Left ventricle myocardium inferior (tissue), 1 donor: Measurements from ENCODE around the gene ZBED3. TPM values are rescaled to one million over a fixed set of nuclear protein-coding genes. Genes with fewer than 3 reads are reported as not detected.
"Not testable (repeated sequence)": the region's sequence is repeated elsewhere in the genome, so short reads cannot be mapped to it uniquely, and the experiment has no call there.

Experiments
- DNase-seq: peaks from one replicate; pipeline ENCODE4 v3.0.0-alpha.2; 2020
- H3K27ac ChIP-seq: fragments of 200-600 bp; replicated peaks from 2 replicates; pipeline ENCODE4 v1.8.0; 2021
- H3K27me3 ChIP-seq: fragments of 200-600 bp; 2 replicates; pipeline ENCODE4 v1.8.0; 2021; ENCODE audit warnings: low read depth
- H3K36me3 ChIP-seq: fragments of 200-600 bp; 2 replicates; pipeline ENCODE4 v1.8.0; 2021
- H3K4me1 ChIP-seq: fragments of 200-600 bp; 2 replicates; pipeline ENCODE4 v1.8.0; 2021
- H3K4me3 ChIP-seq: fragments of 200-600 bp; 2 replicates; pipeline ENCODE4 v1.8.0; 2021; ENCODE audit warnings: mild to moderate bottlenecking, moderate library complexity
- H3K9me3 ChIP-seq: fragments of 200-600 bp; replicated peaks from 2 replicates; pipeline ENCODE4 v1.8.0; 2021
- CTCF ChIP-seq: fragments of 200-600 bp; IDR thresholded peaks from 2 replicates; pipeline ENCODE4 v1.8.0; 2021; ENCODE audit warnings: antibody characterized with exemption, mild to moderate bottlenecking, borderline replicate concordance
- intact Hi-C: fragments of 100-400 bp; cut with micrococcal nuclease; formaldehyde crosslinking; loops from one replicate; pipeline ENCODE4 v1.11.0; 2022
- total RNA-seq: library from RNA; stranded (reverse); fragmentation: NEBNext Ultra II Directional; extraction: Animal tissue kit (Norgen Biotek cat#: 25700); gene quantifications from one replicate; pipeline ENCODE4 v1.2.1, GENCODE V29; 2021
- donor health status: DM: no; HTN: yes; CAD: no; lungs with severe emphysema.

The ZBED3 gene
- total RNA-seq, 1 donor from 2014 or later = 7.8 TPM

- intact Hi-C loops = no loop called here
- Histone ChIP-seq H3K36me3 (no peaks in the 10 kb centered on the region), H3K9me3 (no peaks in the 10 kb centered on the region), H3K27me3 (no peaks in the 10 kb centered on the region), H3K27ac (peak overlapping the region; percentile 91), H3K4me1 (peaks cover 32% of the 10 kb centered on the region), H3K4me3 (peak overlapping the region; percentile 85)
- DNase-seq = peak; percentile 18
- TF ChIP-seq CTCF = no peak
Measured at GRCh38 chr5:77086368-77086688, 757 bp downstream of the ZBED3 start.

GRCh38 chr5:77083088-77083487 is 4.0 kb downstream of the ZBED3 start:
- H3K4me1 ChIP-seq = peaks cover 32% of the 10 kb centered on the region
- no peaks in the 10 kb centered on the region for H3K27me3 ChIP-seq
- intact Hi-C loops = no loop called here
- H3K9me3 ChIP-seq = no peaks in the 10 kb centered on the region
- no peaks in the 10 kb centered on the region for H3K36me3 ChIP-seq
- H3K4me3 ChIP-seq = no peak overlapping the region
- H3K27ac ChIP-seq = no peak overlapping the region
- DNase-seq = no peak
- no peak for TF ChIP-seq CTCF

- Histone ChIP-seq H3K4me1 (peaks cover 32% of the 10 kb centered on the region), H3K27me3 (no peaks in the 10 kb centered on the region), H3K9me3 (no peaks in the 10 kb centered on the region), H3K4me3 (no peak overlapping the region), H3K27ac (no peak overlapping the region), H3K36me3 (no peaks in the 10 kb centered on the region)
- no peak for DNase-seq
- TF ChIP-seq CTCF = no peak
- intact Hi-C loops = no loop called here
Measured at GRCh38 chr5:77082280-77082679, 4.8 kb downstream of the ZBED3 start.

- H3K9me3 ChIP-seq = no peaks in the 10 kb centered on the region
- H3K4me1 ChIP-seq = peaks cover 26% of the 10 kb centered on the region
- H3K27ac ChIP-seq = no peak overlapping the region
- no peaks in the 10 kb centered on the region for H3K36me3 ChIP-seq
- H3K4me3 ChIP-seq = no peak overlapping the region
- no peak for DNase-seq
- H3K27me3 ChIP-seq = no peaks in the 10 kb centered on the region
- TF ChIP-seq CTCF = no peak
- intact Hi-C loops = no loop called here
Measured at GRCh38 chr5:77080905-77081304, 6.2 kb downstream of the ZBED3 start.

GRCh38 chr5:77080479-77080878 is 6.6 kb downstream of the ZBED3 start:
- H3K36me3 ChIP-seq, H3K4me3 ChIP-seq, H3K9me3 ChIP-seq, H3K27me3 ChIP-seq, DNase-seq, intact Hi-C loops, H3K27ac ChIP-seq: not testable (repeated sequence)
- peaks cover 22% of the 10 kb centered on the region for H3K4me1 ChIP-seq

- intact Hi-C loops = no loop called here
- H3K4me3 ChIP-seq = peak overlapping the region; percentile 68
- peak overlapping the region; percentile 78 for H3K27ac ChIP-seq
- no peak for DNase-seq
- no peaks in the 10 kb centered on the region for H3K36me3 ChIP-seq
- H3K9me3 ChIP-seq = no peaks in the 10 kb centered on the region
- peaks cover 17% of the 10 kb centered on the region for H3K4me1 ChIP-seq
- no peaks in the 10 kb centered on the region for H3K27me3 ChIP-seq
- no peak for TF ChIP-seq CTCF
Measured at GRCh38 chr5:77077829-77078176, 9.3 kb downstream of the ZBED3 start.
